Spleen (tissue), 7 donors: ENCODE results near the gene ZNF469.
A peak's percentile ranks its signal among the peaks of the same experiment; 100 is the strongest.

Source experiments
- CTCF ChIP-seq, 11 experiments: fragments of 200-600 bp in 7 of 11; fragments of 450-650 bp in 4 of 11; sonication (generic) in 4 of 11; IDR thresholded peaks in 8 of 11; conservative IDR thresholded peaks in 3 of 11; 1 replicate in 7 of 11; 2 replicates in 4 of 11; pipeline versions ENCODE4 v1.4.0 to v1.8.0; 2016 to 2021; ENCODE audit warnings: antibody characterized with exemption in 11 of 11, inconsistent platforms in 4 of 11, mild to moderate bottlenecking in 1 of 11
- POLR2A ChIP-seq, 3 donors: fragments of 450-650 bp; IDR thresholded peaks; one replicate each; pipeline ENCODE4 v1.5.1; 2017; ENCODE audit warnings: antibody characterized with exemption in 3 of 3, mild to moderate bottlenecking in 1 of 3
- POLR2AphosphoS5 ChIP-seq, 3 donors: sonication (generic); formaldehyde crosslinking; IDR thresholded peaks; one replicate each; pipeline ENCODE4 v1.5.1; 2017; ENCODE audit warnings: antibody characterized with exemption in 3 of 3
- donor health status: DM: no; HTN: no; CAD: no; lungs with moderate emphysema.
- donor health status: DM: no; HTN: no; CAD: no.
- donor health status: DM: no; HTN: no; CAD: no.

GRCh38 chr16:88423448-88423850 is 40.7 kb downstream of the ZNF469 start:
- TF ChIP-seq CTCF (IDR thresholded peaks at IDR 0.05 in 8 of 11, conservative IDR thresholded peaks at IDR 0.05 in 3 of 11) (no peak), POLR2AphosphoS5 (IDR thresholded peaks at IDR 0.05) (peak in 1 of 3 donors; percentile 7), POLR2A (IDR thresholded peaks at IDR 0.05) (no peak)
